ENCODE measurements around the gene MPI.

GRCh38 chr15:74889883-74890664 lies at the start of gene MPI:
- TF ChIP-seq CTCF (IDR thresholded peaks at IDR 0.05) (peak in 1 of 4 donors; percentile 14), POLR2A (IDR thresholded peaks at IDR 0.05) (peak; percentile 50)

Measured in right lobe of liver (tissue), 4 donors.